IMR-90 (cell line): ENCODE data around the gene KCNT2. TPM values are rescaled to one million over a fixed set of nuclear protein-coding genes. Genes with fewer than 3 reads are reported as not detected.

Source experiments
- ATAC-seq: fragments of 200-7000 bp; cut with Tn5 transposase; 2 replicates; pipeline ENCODE4 v1.9.1; 2020; ENCODE audit warnings: low read depth, mild to moderate bottlenecking, moderate library complexity
- BruUV-seq: library from RNA; stranded (reverse); fragments of 400-500 nt; replicated peaks from 2 replicates; lab custom pipeline; 2021; lab: Mats Ljungman, UMichigan
- CTCF ChIA-PET: fragments of 300-600 bp; formaldehyde crosslinking; extraction: SDS; loops from one replicate; lab custom pipeline; 2021; ENCODE audit warnings: antibody characterized with exemption; lab: Yijun Ruan, JAX
- POLR2A ChIA-PET: fragments of 300-600 bp; sonication (Branson Sonifier 250); formaldehyde crosslinking; loops from one replicate; lab custom pipeline; 2022; ENCODE audit warnings: antibody characterized with exemption; ENCODE audit not compliant: unreplicated experiment; lab: Charles Lee
- DNase-seq: peaks from one replicate; pipeline ENCODE4 v3.0.0; 2013
- H2AFZ ChIP-seq: replicated peaks from 2 replicates; pipeline ENCODE3; 2013; ENCODE audit warnings: low read length, mild to moderate bottlenecking; ENCODE audit not compliant: poor library complexity
- H2AK5ac ChIP-seq: 2 replicates; pipeline ENCODE4 v1.6.1; 2013; ENCODE audit warnings: low read depth, low read length, inconsistent platforms
- H2AK9ac ChIP-seq: replicated peaks from 2 replicates; pipeline ENCODE3; 2013; ENCODE audit warnings: mild to moderate bottlenecking, low read depth, low read length, moderate library complexity; ENCODE audit not compliant: poor library complexity
- H2BK120ac ChIP-seq: 2 replicates; pipeline ENCODE4 v1.6.1; 2013; ENCODE audit warnings: low read depth, low read length, inconsistent platforms
- H2BK15ac ChIP-seq: 3 replicates; pipeline ENCODE4 v1.6.1; 2013; ENCODE audit warnings: low read depth, low read length, inconsistent platforms
- H2BK20ac ChIP-seq: 2 replicates; pipeline ENCODE4 v1.6.1; 2013; ENCODE audit warnings: low read depth, mild to moderate bottlenecking, inconsistent platforms, low read length, moderate library complexity
- H2BK5ac ChIP-seq: 2 replicates; pipeline ENCODE4 v1.6.1; 2013; ENCODE audit warnings: mild to moderate bottlenecking, low read depth, low read length, inconsistent platforms; ENCODE audit not compliant: poor library complexity, severe bottlenecking
- H3K14ac ChIP-seq: replicated peaks from 2 replicates; pipeline ENCODE4 v1.6.1; 2013; ENCODE audit warnings: low read depth, low read length, inconsistent platforms
- H3K18ac ChIP-seq: 2 replicates; pipeline ENCODE4 v1.6.1; 2013; ENCODE audit warnings: low read depth, low read length, control low read depth
- H3K23ac ChIP-seq: 2 replicates; pipeline ENCODE4 v1.6.1; 2013; ENCODE audit warnings: low read depth, low read length, inconsistent platforms
- H3K27ac ChIP-seq: 2 replicates; pipeline ENCODE4 v1.5.1; 2013; ENCODE audit warnings: mild to moderate bottlenecking, control low read depth, low read length; ENCODE audit not compliant: insufficient read depth
- H3K27me3 ChIP-seq: 2 replicates; pipeline ENCODE4 v1.6.1; 2013; ENCODE audit warnings: low read length; ENCODE audit not compliant: control insufficient read depth, insufficient read depth
- H3K36me3 ChIP-seq: 2 replicates; pipeline ENCODE4 v1.6.1; 2013; ENCODE audit warnings: low read length, mixed read lengths; ENCODE audit not compliant: control insufficient read depth, insufficient read depth
- H3K4ac ChIP-seq: 2 replicates; pipeline ENCODE4 v1.6.1; 2013; ENCODE audit warnings: low read depth, low read length, inconsistent platforms
- H3K4me1 ChIP-seq: 2 replicates; pipeline ENCODE4 v1.6.1; 2013; ENCODE audit warnings: low read length, mixed read lengths; ENCODE audit not compliant: control insufficient read depth, insufficient read depth
- H3K4me2 ChIP-seq: 2 replicates; pipeline ENCODE4 v1.6.1; 2013; ENCODE audit warnings: low read depth, mild to moderate bottlenecking, control low read depth, low read length, moderate library complexity
- H3K4me3 ChIP-seq: 2 replicates; pipeline ENCODE4 v1.5.1; 2013; ENCODE audit warnings: low read depth, mild to moderate bottlenecking, control low read depth, low read length, moderate library complexity; ENCODE audit not compliant: insufficient read depth
- H3K56ac ChIP-seq: 2 replicates; pipeline ENCODE4 v1.6.1; 2013; ENCODE audit warnings: low read length, inconsistent platforms; ENCODE audit not compliant: insufficient read depth; ENCODE audit errors: extremely low read depth
- H3K79me1 ChIP-seq, 2 experiments: 2 replicates each; pipeline ENCODE4 v1.6.1; 2013; ENCODE audit warnings: low read length in 2 of 2, inconsistent platforms in 1 of 2, low read depth in 1 of 2
- H3K9ac ChIP-seq: 2 replicates; pipeline ENCODE4 v1.6.1; 2013; ENCODE audit warnings: low read depth, low read length, control low read depth
- H3K9me1 ChIP-seq: 2 replicates; pipeline ENCODE4 v1.6.1; 2013; ENCODE audit warnings: low read length, inconsistent platforms; ENCODE audit not compliant: insufficient read depth
- H3K9me3 ChIP-seq: 2 replicates; pipeline ENCODE4 v1.6.1; 2013; ENCODE audit warnings: low read length; ENCODE audit not compliant: control insufficient read depth, insufficient read depth
- H4K20me1 ChIP-seq: 2 replicates; pipeline ENCODE4 v1.6.1; 2013; ENCODE audit warnings: low read length, inconsistent platforms; ENCODE audit not compliant: insufficient read depth
- H4K5ac ChIP-seq: 2 replicates; pipeline ENCODE4 v1.6.1; 2013; ENCODE audit warnings: mild to moderate bottlenecking, low read depth, low read length, control low read depth
- H4K8ac ChIP-seq, 2 experiments: 2 replicates each; pipeline ENCODE4 v1.6.1; 2013; ENCODE audit warnings: low read depth in 2 of 2, low read length in 2 of 2, control low read depth in 1 of 2, inconsistent platforms in 1 of 2
- H4K91ac ChIP-seq: 2 replicates; pipeline ENCODE4 v1.6.1; 2013; ENCODE audit warnings: low read depth, low read length, inconsistent platforms; ENCODE audit not compliant: insufficient read depth
- BHLHE40 ChIP-seq: fragments of 150-350 bp; IDR thresholded peaks from 2 replicates; pipeline ENCODE4 v1.6.1; 2016; ENCODE audit warnings: mild to moderate bottlenecking, low read depth, low read length
- CEBPB ChIP-seq: IDR thresholded peaks from 2 replicates; pipeline ENCODE4 v1.6.1; 2012; ENCODE audit warnings: low read depth, low read length, improper control_type of control experiment
- CHD1 ChIP-seq: IDR thresholded peaks from 2 replicates; pipeline ENCODE4 v1.6.1; 2012; ENCODE audit warnings: low read depth, low read length, improper control_type of control experiment
- CTCF ChIP-seq: conservative IDR thresholded peaks from 2 replicates; pipeline ENCODE4 v1.5.1; 2012; ENCODE audit warnings: mild to moderate bottlenecking, low read depth, low read length, improper control_type of control experiment
- ELK1 ChIP-seq: fragments of 150-350 bp; IDR thresholded peaks from 2 replicates; pipeline ENCODE4 v1.6.1; 2016; ENCODE audit warnings: low read depth, mild to moderate bottlenecking, low read length, moderate library complexity, borderline replicate concordance
- FOS ChIP-seq: fragments of 150-350 bp; IDR thresholded peaks from 2 replicates; pipeline ENCODE4 v1.6.1; 2016; ENCODE audit warnings: low read depth, low read length
- MAFK ChIP-seq: IDR thresholded peaks from 2 replicates; pipeline ENCODE4 v1.6.1; 2012; ENCODE audit warnings: low read depth, low read length, improper control_type of control experiment
- MAZ ChIP-seq: IDR thresholded peaks from 2 replicates; pipeline ENCODE4 v1.6.1; 2012; ENCODE audit warnings: low read depth, mild to moderate bottlenecking, low read length, improper control_type of control experiment, moderate library complexity, borderline replicate concordance
- MXI1 ChIP-seq: IDR thresholded peaks from 2 replicates; pipeline ENCODE4 v1.6.1; 2012; ENCODE audit warnings: low read depth, mild to moderate bottlenecking, low read length, moderate library complexity, borderline replicate concordance
- NFE2L2 ChIP-seq: fragments of 150-350 bp; IDR thresholded peaks from 2 replicates; pipeline ENCODE4 v1.6.1; 2016; ENCODE audit warnings: low read depth, mild to moderate bottlenecking, low read length
- POLR2A ChIP-seq: IDR thresholded peaks from 2 replicates; pipeline ENCODE4 v1.6.1; 2012; ENCODE audit warnings: mild to moderate bottlenecking, low read depth, low read length
- RAD21 ChIP-seq: IDR thresholded peaks from 2 replicates; pipeline ENCODE4 v1.6.1; 2012; ENCODE audit warnings: low read length, improper control_type of control experiment
- RCOR1 ChIP-seq: IDR thresholded peaks from 2 replicates; pipeline ENCODE4 v1.6.1; 2012; ENCODE audit warnings: mild to moderate bottlenecking, low read length, improper control_type of control experiment; ENCODE audit not compliant: insufficient replicate concordance
- RFX5 ChIP-seq: IDR thresholded peaks from 2 replicates; pipeline ENCODE4 v1.8.0; 2012; ENCODE audit warnings: low read depth, mild to moderate bottlenecking, low read length, moderate library complexity
- SMC3 ChIP-seq: fragments of 150-350 bp; IDR thresholded peaks from 2 replicates; pipeline ENCODE4 v1.6.1; 2016; ENCODE audit warnings: low read depth, mild to moderate bottlenecking, antibody characterized with exemption, low read length, moderate library complexity
- USF2 ChIP-seq: fragments of 150-350 bp; IDR thresholded peaks from 2 replicates; pipeline ENCODE4 v1.6.1; 2017; ENCODE audit warnings: mild to moderate bottlenecking, antibody characterized with exemption, low read length, low read depth
- WGBS, 2 experiments: methylation state at CpG; one replicate each; pipeline versions ENCODE4 v1.1.5 to v1.1.7; 2013; ENCODE audit warnings: missing lambda C conversion rate in 2 of 2; ENCODE audit not compliant: insufficient read length in 1 of 2; ENCODE audit errors: extremely low coverage in 2 of 2; 5-methylcytosine and 5-hydroxymethylcytosine counted together
- dilution Hi-C: fragments of 300-500 bp; cut with HindIII; formaldehyde crosslinking; loops from one replicate; pipeline ENCODE4 v1.14.3; 2018; ENCODE audit warnings: low sequenced_read_pairs; ENCODE audit not compliant: unreplicated experiment
- in situ Hi-C: fragments of 300-500 bp; cut with MboI; formaldehyde crosslinking; loops from 3 replicates; pipeline ENCODE4 v1.14.3; 2019; ENCODE audit warnings: low sequenced_read_pairs, inconsistent platforms, mixed read lengths
- intact Hi-C: fragments of 100-400 bp; cut with micrococcal nuclease; formaldehyde crosslinking; loops from 2 replicates; pipeline ENCODE4 v1.10.0; 2022
- polyA plus RNA-seq, 3 experiments: library from polyadenylated mRNA; depleted of rRNA; stranded (reverse); fragments of >200 nt; gene quantifications; 2 replicates each; pipeline ENCODE4 v1.2.3, GENCODE V29; 2012; ENCODE audit warnings: low replicate concordance in 1 of 3
- total RNA-seq: library from RNA; depleted of rRNA; stranded (reverse); fragments of >200 nt; gene quantifications from 2 replicates; pipeline ENCODE4 v1.2.3, GENCODE V29; 2012

The KCNT2 gene
- total and polyA plus RNA-seq, 2 of the 4 experiments (the other 2 are of a cell fraction): 0.22 to 0.72 TPM

- in situ Hi-C loops (no loop called here), intact Hi-C loops (no loop called here)
- POLR2A ChIA-PET: no interaction called here
Observed at GRCh38 chr1:196623079-196623478, 14.8 kb upstream of the KCNT2 start.

More at GRCh38 chr1:196623079-196623478, 14.8 kb upstream of the KCNT2 start:
- Histone ChIP-seq H2AFZ (no peak overlapping the region), H3K23ac (no peak overlapping the region), H4K20me1 (no peaks in the 10 kb centered on the region), H3K27me3 (no peaks in the 10 kb centered on the region), H4K5ac (no peak overlapping the region), H4K8ac (no peak overlapping the region), H3K18ac (no peak overlapping the region), H3K9me3 (no peaks in the 10 kb centered on the region), H3K79me1 (no peaks in the 10 kb centered on the region), H3K9ac (no peak overlapping the region), H2AK5ac (no peak overlapping the region), H3K4ac (no peak overlapping the region), H3K27ac (no peak overlapping the region), H2BK120ac (no peak overlapping the region), H3K4me3 (no peak overlapping the region), H2AK9ac (no peak overlapping the region), H3K4me1 (no peaks in the 10 kb centered on the region), H3K56ac (no peak overlapping the region), H3K36me3 (no peaks in the 10 kb centered on the region), H4K91ac (no peak overlapping the region), H2BK5ac (no peak overlapping the region), H2BK15ac (no peak overlapping the region), H3K14ac (no peak overlapping the region), H3K9me1 (no peaks in the 10 kb centered on the region), H3K4me2 (no peak overlapping the region), H2BK20ac (no peak overlapping the region)
- no TSS peak for BruUV-seq
- DNase-seq: no peak
- CTCF ChIA-PET: interaction anchor here (0.8 kb wide), 1 partner anchor 12 kb away, joined by 3 read pairs; no protein-coding TSS in a partner anchor
- WGBS, 2 experiments: no CpG with 5 or more reads among the region's 1 CpG
- no peak for TF ChIP-seq BHLHE40
- TF ChIP-seq MAZ: no peak
- no peak for TF ChIP-seq RFX5
- TF ChIP-seq POLR2A: no peak
- TF ChIP-seq RCOR1: no peak
- TF ChIP-seq ELK1: no peak
- TF ChIP-seq USF2: no peak
- no peak for TF ChIP-seq RAD21
- no peak for TF ChIP-seq CEBPB
- TF ChIP-seq NFE2L2: no peak
- no peak for TF ChIP-seq CTCF
- TF ChIP-seq MAFK: no peak
- no peak for TF ChIP-seq CHD1
- no peak for TF ChIP-seq FOS
- TF ChIP-seq SMC3: no peak
- no peak for TF ChIP-seq MXI1
- dilution Hi-C loops: no loop called here
- no peak for ATAC-seq
